ENCODE results near the gene CIB2. TPM values are rescaled to one million over a fixed set of nuclear protein-coding genes. Genes with fewer than 3 reads are reported as not detected.

Gene CIB2
- total RNA-seq, 1 donor from 2014 or later, result 16.4 TPM

DNA sequence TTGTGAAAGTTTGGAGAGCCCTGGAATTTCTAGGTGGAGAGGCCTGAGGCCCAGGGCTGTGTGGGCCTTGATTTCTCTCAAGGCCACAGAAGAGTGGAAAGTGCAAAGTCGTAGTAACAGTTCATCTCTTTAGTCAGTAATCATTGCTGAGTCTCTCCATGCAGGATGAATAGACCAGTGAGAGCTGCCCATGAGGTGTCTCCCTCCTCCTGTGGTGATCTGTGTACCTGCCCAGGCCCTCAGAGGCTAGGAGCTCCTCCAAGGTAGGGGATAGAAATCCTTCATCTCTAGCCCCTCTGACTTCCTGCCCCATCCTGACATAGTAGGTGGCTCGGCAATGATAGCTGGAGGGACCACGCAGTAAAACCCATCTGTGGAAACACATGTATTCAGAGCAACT, 11.1 kb upstream of the CIB2 start:
- TF ChIP-seq CTCF (IDR thresholded peaks at IDR 0.05; ENCODE audit: unreplicated experiment), result no peak
- H3K4me1 Mint-ChIP-seq (ENCODE audit: unreplicated experiment), result peaks cover 5% of the 10 kb centered on the region
- no peak overlapping the region for H3K4me3 Mint-ChIP-seq (ENCODE audit: unreplicated experiment)
- H3K9me3 Mint-ChIP-seq (ENCODE audit: unreplicated experiment), result no peaks in the 10 kb centered on the region
- H3K27me3 Mint-ChIP-seq (ENCODE audit: unreplicated experiment), result peaks cover under 1% of the 10 kb centered on the region
- H3K27ac Mint-ChIP-seq (ENCODE audit: unreplicated experiment), result no peak overlapping the region
- no peak for DNase-seq (ENCODE audit: low spot score)
- H3K36me3 Mint-ChIP-seq (ENCODE audit: low read depth, unreplicated experiment), result no peaks in the 10 kb centered on the region

DNA sequence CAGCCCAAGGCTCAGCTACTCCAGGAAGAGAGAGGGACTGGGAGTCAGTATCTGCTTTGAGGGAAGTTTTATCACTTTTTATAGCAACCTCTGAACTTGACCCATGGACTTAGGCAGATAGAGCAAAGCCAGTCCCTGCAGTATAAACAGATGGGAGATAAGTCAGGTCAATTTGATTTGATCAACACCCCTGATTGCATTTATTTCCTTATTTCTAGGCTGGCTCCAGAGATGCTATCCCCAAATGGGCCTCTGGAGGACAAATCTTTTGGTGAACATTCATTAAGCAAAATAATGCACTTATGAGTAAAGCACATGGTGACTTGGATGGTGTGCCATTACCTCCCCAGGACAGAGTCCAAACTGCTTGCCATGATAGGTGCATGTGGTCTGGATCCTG, 9.0 kb upstream of the CIB2 start:
- Mint-ChIP-seq H3K9me3 (ENCODE audit: unreplicated experiment) (no peaks in the 10 kb centered on the region), H3K27me3 (ENCODE audit: unreplicated experiment) (no peaks in the 10 kb centered on the region), H3K36me3 (ENCODE audit: low read depth, unreplicated experiment) (no peaks in the 10 kb centered on the region), H3K4me1 (ENCODE audit: unreplicated experiment) (peaks cover 2% of the 10 kb centered on the region), H3K4me3 (ENCODE audit: unreplicated experiment) (no peak overlapping the region), H3K27ac (ENCODE audit: unreplicated experiment) (no peak overlapping the region)
- TF ChIP-seq CTCF (IDR thresholded peaks at IDR 0.05; ENCODE audit: unreplicated experiment), result no peak
- no peak for DNase-seq (ENCODE audit: low spot score)

- no peaks in the 10 kb centered on the region for H3K9me3 Mint-ChIP-seq (ENCODE audit: unreplicated experiment)
Observed at GRCh38 chr15:78139578-78139977, 8.3 kb upstream of the CIB2 start.

DNA sequence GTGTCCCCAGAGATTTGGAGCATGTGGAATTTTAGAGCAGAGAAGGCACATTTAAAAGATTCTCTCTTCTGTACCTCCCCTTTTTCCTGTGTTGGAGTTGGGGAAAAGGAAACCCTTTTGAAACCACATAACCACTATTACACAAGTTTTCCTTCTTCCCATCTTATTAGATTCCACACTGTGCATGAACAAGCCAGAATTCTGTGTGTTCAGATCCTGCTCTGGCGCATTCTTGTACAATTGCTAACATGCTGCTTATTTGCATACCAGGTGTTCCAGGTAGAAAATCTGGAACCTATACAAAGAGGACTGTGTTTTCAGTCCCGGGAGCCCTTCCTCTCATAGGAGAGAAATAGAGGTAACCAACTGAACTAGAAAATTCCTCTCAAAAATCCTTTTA, 2.6 kb upstream of the CIB2 start:
- H3K4me1 Mint-ChIP-seq (ENCODE audit: unreplicated experiment), result peaks cover 6% of the 10 kb centered on the region
- TF ChIP-seq CTCF (IDR thresholded peaks at IDR 0.05; ENCODE audit: unreplicated experiment), result no peak

More at GRCh38 chr15:78139578-78139977, 8.3 kb upstream of the CIB2 start:
- Mint-ChIP-seq H3K4me1 (ENCODE audit: unreplicated experiment) (peaks cover 2% of the 10 kb centered on the region), H3K4me3 (ENCODE audit: unreplicated experiment) (no peak overlapping the region), H3K36me3 (ENCODE audit: low read depth, unreplicated experiment) (no peaks in the 10 kb centered on the region), H3K27ac (ENCODE audit: unreplicated experiment) (no peak overlapping the region), H3K27me3 (ENCODE audit: unreplicated experiment) (no peaks in the 10 kb centered on the region)
- no peak for DNase-seq (ENCODE audit: low spot score)
- no peak for TF ChIP-seq CTCF (IDR thresholded peaks at IDR 0.05; ENCODE audit: unreplicated experiment)

GRCh38 chr15:78130466-78131294, 565 bp downstream of the CIB2 start:
- Mint-ChIP-seq H3K27me3 (ENCODE audit: unreplicated experiment) (peaks cover 9% of the 10 kb centered on the region), H3K36me3 (ENCODE audit: low read depth, unreplicated experiment) (no peaks in the 10 kb centered on the region), H3K9me3 (ENCODE audit: unreplicated experiment) (no peaks in the 10 kb centered on the region), H3K4me1 (ENCODE audit: unreplicated experiment) (peaks cover 9% of the 10 kb centered on the region), H3K4me3 (ENCODE audit: unreplicated experiment) (peak overlapping the region; percentile 85), H3K27ac (ENCODE audit: unreplicated experiment) (no peak overlapping the region)
- TF ChIP-seq CTCF (IDR thresholded peaks at IDR 0.05; ENCODE audit: unreplicated experiment), result no peak
- DNase-seq (ENCODE audit: low spot score), result no peak

More for the DNA sequence above, 2.6 kb upstream of the CIB2 start:
- Mint-ChIP-seq H3K4me3 (ENCODE audit: unreplicated experiment) (no peak overlapping the region), H3K36me3 (ENCODE audit: low read depth, unreplicated experiment) (no peaks in the 10 kb centered on the region), H3K27me3 (ENCODE audit: unreplicated experiment) (peaks cover 5% of the 10 kb centered on the region), H3K9me3 (ENCODE audit: unreplicated experiment) (no peaks in the 10 kb centered on the region), H3K27ac (ENCODE audit: unreplicated experiment) (no peak overlapping the region)
- no peak for DNase-seq (ENCODE audit: low spot score)
